CD4-positive, alpha-beta T cell treated with Interleukin-10 for 1 hour (primary cell): ENCODE data around the gene ORAI1.
A peak's percentile ranks its signal among the peaks of the same experiment; 100 is the strongest.
"Not testable (repeated sequence)": the region's sequence is repeated elsewhere in the genome, so short reads cannot be mapped to it uniquely, and the experiment has no call there.

Experiments
- DNase-seq: peaks from one replicate; pipeline ENCODE4 v3.0.0-alpha.2; 2020

Gene ORAI1

DNA sequence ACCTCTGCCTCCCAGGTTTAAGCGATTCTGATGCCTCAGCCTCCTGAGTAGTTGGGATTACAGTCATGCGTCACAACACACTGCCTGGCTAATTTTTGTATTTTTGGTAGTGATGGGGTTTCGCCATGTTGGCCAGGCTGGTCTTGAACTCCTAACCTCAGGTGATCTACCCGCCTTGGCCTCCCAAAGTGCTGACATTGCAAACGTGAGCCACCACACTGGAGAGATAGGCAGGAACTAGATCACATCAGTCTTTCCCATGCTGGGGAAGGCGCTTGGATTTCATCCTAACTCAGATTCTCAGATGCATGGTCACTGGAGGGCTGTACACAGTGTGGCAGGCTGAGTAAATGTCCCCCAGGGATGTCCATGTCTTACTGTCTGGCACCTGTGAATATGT, 18.0 kb upstream of the ORAI1 start:
- no peak for DNase-seq

DNA sequence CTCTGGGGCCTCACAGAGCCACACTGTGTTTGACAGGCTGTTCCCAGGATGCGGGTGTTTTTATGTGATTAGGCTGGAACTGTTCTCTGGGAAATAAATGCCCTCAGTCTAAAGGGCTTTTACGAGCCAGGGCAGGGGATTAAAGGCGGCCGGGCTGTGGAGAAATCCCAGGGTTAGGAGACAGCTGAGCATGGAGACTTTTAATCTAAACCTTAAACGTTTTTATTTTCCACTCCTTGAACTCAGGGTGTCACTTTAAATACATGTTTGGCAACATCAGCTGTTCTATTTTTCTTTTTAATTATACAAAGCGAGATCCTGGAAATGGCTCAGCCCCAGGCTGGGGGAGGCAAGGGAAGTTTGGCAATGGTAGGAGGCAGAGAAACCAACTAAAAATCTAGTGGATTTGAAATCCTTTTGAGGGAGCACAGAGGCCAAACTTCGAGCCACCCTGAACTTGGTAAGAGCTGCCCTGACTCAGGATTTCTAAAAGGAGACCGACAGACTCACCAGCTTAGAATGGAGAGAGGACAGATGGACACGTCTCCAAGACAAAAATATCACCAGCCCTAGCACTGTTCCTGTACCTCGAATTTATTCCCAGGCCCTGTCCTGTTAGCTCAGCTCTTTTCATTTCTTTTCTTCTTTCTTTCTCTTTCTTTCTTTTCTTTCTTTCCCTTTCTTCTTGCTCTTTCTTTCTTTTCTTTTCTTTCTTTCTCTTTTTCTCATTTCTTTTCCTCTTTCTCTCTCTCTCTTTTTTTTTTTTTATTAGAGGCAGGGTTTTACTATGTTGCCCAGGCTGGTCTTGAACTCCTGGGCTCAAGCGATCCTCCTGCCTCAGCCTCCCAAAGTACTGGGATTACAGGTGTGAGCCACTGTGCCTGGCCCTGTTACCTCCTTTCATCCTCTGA, 15.8 kb upstream of the ORAI1 start:
- DNase-seq = no peak

DNA sequence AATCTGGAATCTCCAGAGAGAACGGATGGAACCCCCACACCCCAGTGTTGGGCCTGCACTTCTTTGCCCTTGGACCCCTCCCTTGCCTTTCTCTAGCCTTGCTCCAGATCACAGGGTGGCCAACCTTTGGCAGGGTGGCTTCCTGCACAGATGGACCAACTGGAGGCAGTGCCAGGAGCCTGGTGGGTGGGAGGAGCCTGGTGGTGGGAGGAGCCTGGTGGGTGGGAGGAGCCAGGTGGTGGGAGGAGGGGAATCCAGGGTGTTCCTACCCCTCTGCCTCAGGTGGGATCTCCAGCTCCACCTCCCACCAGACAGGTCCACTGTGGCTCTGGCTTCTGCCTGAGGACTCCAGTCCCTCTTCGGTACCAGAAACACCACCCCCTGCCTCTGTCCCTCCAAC, 15.0 kb upstream of the ORAI1 start:
- DNase-seq = peak; percentile 37

DNA sequence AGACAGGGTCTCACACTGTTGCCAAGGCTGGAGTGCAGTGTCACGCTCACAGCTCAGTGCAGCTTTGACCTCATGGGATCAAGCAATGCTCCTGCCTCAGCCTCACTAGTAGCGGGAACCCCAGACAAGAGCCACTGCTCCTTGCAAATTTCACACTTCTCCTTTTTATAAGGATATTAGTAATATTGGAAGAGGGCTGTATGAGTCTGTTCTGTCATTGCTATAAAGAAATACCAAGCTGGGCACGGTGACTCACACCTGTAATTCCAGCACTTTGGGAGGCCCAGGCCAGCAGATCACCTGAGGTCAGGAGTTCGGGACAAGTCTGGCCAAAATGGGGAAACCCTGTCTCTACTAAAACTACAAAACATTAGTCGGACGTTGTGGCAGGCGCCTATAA, 12.9 kb upstream of the ORAI1 start:
- DNase-seq = no peak

DNA sequence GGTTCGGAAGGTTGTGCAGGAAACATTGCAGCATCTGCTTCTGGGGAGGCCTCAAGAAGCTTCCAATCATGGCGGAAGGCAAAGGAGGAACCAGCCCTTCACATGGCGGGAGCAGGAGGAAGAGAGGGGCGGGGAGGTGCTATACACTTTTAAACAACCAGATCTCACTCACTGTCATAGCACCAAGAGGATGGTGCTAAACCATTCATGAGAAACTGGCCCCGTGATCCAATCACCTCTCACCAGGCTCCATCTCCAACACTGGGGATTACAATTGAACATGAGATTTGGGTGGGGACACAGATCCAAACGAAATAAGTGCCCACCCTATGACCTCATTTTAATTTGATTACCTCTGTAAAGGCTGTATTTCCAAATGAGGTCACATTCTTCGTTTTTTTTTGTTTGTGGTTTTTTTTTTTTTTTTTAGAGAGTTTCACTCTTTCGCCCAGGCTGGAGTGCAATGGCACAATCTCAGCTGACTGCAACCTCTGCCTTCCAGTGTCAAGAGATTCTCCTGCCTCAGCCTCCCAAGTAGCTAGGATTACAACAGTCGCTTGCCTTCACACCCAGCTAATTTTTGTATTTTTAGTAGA, 11.4 kb upstream of the ORAI1 start:
- peak; percentile 33 for DNase-seq

DNA sequence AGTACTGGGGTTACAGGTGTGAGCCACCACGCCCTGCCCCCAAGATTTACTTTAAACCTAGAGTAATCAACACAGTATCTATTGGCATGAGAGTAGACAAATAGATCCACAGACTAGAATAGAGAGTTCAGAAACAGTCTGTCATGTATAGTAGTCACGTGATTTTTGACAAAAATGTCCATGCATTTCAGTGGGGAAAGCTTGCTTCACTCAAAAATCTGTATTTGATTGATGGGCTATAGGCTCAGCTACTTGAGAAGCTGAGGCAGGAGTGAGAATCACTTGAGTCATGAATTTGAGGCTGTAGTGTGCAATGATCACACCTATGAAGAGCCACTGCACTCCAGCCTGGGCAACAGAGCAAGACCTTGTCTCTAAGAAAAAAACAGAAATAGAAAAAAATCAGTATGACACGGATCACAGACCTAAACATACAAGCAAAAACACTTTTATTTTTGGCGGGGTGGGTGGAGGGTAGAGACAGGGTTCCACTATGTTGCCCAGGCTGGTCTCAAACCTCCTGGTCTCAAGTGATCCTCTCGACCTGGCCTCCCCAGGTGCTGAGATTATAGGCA, 7.6 kb upstream of the ORAI1 start:
- no peak for DNase-seq

DNA sequence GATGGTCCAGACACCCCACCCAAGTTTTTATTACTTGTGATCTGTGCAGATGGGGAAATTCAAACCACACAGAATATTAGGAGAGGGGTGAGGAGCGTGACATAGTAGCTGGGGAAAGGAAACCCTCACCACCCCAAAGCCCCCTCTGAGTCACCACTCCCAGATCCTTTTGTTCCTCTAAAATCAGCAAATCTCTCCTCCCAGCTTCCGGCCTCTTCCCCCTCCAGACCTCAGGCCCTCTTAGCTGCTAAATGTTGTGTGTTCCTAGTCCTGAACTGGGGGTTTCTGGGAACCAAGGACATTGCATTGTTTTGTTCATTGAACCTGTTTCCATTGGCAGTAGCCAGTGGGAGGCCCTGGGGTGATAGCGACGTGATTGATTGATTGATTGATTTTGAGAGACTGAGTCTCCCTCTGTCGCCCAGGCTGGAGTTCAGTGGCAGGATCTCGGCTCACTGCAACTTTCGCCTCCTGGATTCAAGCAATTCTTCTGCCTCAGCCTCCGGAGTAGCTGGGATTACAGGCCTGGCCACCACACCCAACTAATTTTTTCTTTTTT, 5.9 kb upstream of the ORAI1 start:
- DNase-seq = no peak

DNA sequence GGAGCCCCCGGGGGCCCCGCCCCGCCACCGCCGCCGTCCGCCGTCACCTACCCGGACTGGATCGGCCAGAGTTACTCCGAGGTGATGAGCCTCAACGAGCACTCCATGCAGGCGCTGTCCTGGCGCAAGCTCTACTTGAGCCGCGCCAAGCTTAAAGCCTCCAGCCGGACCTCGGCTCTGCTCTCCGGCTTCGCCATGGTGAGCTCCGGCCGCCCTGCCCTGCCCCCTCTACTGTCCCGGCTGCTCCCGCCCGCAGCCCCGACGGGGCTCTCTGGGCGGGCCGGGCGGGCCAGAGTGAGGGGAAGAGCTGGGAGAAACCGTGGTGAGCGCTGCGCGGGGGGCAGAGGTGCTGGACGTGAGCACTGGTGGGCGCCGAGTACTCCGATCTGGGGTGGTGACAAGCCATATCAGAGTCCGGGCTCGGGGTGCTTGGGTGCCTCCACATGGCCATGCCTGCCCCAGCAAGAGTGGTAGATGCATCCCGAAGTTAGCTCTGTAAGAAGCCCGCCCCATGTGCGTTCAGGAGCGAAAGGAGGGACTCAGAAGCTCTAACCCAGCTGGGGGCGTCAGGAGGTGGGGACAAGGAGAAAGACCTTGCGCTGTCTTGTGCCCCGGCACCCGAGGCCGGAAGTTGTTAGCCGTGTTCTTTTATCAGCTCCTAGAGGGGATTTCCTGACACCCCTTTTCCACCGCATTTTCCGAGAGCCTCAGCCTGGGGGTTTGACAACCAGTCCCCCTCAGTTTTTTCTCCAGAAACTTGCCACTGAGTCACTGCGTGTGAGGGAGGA, 717 bp downstream of the ORAI1 start:
- peak; percentile 89 for DNase-seq

DNA sequence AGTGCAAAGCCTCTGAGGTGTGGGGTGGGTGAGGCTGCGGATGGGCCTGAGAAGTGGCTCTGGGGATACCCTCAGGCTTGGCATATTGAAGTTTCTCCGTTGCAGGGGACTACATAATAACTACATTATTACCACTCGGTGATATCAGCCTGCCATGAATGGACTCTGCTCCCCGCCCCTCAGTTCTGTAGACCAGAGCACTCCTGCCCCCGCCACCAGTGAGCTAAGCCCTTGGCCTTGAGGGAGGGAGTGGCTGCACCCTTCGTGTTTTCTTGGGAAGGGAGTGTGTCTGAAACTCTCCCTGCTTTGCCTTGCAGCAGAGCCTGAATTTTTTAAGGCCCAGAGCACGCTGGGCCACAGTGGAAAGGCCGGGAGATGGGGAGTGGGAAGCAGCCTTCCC, 1.7 kb downstream of the ORAI1 start:
- DNase-seq = peak; percentile 15

DNA sequence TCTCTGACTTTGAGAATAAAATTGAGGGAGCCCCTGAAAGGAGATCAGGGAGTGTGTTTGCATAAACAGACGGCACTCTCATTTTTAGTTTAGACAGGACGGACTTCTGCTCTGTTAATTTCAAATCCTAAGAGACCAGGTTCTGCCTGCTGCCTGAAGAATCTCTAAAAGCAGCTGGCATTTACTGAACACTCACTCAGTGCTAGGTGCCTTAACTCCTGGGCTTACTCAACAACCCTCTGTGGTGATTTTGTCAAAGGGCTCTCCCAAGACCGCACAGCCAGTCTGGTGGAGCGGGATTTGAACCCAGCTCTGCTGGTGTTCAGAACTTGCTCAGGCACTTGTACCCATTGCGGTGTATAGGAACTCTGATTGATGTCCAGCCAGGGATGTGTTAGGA, 2.2 kb downstream of the ORAI1 start:
- DNase-seq = peak; percentile 27

DNA sequence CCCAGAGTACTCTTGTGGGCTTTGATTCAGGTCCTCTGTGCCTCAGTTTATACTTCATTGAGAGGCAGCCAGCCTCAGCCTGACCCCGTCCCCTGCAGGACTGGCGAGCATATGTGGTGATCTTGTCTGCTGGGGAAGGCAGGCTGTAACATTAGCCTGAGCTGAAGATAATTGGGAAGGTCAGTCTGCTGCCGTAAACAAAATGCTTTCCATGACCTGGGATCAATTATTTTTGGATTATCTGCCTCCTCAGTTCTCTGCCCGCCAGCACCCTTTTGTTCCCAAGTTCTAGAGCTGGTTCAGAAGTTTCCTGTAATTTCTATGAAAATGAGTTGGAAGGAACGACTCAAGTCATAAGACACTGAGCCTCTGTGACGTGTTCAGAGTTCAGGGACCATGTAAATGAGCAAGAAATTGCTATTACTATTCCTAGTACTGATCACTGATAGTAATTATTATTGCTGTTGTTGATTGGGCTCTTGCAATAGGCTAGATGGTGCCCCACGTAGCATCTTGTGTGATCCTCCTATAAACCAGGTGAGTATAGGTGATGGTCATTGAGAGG, 4.5 kb downstream of the ORAI1 start:
- DNase-seq = no peak

DNA sequence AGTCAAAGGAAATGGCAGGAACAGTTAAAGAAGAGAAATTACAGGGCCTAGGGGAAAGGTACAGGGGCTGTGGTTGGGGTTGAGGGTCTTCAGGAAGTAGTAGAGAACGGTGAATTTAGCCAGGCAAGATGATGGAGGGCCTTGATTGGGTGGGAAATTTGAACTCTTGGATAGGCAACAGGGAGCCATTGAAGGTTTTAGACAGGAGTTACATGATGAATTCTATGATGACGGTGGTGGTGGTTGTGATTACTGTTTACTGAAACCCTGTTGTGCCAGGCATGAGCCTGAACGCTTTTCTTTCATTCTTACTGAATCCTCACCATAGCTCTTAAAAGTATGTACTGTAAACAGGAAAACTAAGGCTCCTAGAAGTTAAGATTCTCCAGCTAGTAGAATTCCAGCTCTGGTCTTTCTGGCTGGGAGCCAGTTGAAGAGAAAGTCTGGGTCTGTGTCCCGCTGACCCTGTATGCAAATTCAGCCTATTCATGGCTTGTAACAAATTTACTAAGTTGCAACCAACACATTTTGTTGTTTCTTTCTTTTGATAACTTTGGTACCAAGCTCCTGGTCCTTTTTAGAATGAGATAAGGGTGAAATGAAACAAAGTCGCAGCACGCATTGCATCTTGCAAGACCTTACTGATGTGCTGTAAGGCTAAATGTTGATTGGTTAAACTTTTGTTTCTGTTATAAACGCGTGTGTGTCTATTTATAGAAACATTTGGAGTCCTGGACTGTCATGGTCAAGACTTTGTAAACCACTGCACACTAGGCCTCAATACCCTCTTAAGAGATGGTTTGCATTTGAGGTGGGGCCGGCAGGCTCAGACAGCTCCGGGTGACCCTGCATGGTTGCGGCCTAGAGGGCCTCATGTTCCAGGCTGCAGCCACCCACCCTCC, 6.0 kb downstream of the ORAI1 start:
- DNase-seq = no peak

DNA sequence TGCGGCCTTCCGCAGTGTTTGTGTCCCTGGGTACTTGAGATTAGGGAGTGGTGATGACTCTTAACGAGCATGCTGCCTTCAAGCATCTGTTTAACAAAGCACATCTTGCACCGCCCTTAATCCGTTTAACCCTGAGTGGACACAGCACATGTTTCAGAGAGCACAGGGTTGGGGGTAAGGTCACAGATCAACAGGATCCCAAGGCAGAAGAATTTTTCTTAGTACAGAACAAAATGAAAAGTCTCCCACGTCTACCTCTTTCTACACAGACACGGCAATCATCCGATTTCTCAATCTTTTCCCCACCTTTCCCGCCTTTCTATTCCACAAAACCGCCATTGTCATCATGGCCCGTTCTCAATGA, 7.5 kb downstream of the ORAI1 start:
- DNase-seq = not testable (repeated sequence)

DNA sequence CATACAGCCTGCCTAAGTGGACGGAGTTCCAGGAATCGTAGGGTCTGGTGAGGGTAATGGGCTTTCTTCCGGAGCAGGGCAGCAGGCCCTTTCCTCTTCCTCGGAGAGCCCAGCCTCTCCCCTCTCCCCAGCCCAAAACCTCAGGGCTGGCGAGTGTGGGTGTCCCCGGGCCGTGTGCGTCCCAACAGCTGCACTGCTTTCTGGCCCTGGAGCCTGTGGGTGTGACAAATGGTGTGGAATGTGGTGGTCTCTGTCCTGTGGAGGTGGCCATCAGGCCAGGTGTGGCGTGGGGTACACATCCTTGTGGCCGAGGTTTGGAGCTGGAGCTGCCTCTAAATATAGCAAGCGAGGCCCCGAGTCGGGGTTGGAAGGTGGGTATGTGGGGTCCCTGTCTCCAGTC, 8.5 kb downstream of the ORAI1 start:
- DNase-seq = no peak

DNA sequence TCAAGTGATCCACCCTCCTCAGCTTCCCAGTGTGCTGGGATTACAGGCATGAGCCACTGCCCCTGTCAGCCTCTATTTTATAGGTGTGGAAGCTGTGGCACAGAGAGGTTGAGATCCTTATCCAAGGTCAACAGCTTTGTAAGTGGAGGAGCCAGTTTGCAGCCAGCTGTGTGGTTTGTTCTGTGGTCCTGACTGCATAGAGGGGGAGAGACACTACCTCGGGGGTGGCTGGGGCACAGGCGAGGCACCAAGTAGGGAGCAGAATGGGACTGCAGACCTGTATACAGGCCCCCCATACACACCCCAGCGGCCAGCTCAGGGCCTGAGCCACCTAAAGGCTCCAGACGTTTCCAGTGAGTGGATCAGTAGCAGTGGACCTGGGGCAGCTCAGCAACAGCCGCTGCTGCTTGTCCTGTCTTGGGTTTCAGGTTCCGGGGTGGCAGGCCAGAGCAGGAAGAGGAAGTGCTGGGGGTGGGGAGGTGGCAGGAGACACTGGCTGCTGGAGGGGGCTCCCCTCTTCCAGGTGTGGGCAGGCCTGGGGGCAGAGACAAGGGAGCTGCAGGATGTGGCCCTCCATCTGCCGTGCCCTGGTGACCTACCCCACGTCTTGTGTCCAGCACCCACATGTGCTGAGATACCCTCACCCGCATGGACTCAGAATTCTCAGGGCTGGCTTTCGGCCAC, 11.0 kb downstream of the ORAI1 start:
- DNase-seq = peak; percentile 64

DNA sequence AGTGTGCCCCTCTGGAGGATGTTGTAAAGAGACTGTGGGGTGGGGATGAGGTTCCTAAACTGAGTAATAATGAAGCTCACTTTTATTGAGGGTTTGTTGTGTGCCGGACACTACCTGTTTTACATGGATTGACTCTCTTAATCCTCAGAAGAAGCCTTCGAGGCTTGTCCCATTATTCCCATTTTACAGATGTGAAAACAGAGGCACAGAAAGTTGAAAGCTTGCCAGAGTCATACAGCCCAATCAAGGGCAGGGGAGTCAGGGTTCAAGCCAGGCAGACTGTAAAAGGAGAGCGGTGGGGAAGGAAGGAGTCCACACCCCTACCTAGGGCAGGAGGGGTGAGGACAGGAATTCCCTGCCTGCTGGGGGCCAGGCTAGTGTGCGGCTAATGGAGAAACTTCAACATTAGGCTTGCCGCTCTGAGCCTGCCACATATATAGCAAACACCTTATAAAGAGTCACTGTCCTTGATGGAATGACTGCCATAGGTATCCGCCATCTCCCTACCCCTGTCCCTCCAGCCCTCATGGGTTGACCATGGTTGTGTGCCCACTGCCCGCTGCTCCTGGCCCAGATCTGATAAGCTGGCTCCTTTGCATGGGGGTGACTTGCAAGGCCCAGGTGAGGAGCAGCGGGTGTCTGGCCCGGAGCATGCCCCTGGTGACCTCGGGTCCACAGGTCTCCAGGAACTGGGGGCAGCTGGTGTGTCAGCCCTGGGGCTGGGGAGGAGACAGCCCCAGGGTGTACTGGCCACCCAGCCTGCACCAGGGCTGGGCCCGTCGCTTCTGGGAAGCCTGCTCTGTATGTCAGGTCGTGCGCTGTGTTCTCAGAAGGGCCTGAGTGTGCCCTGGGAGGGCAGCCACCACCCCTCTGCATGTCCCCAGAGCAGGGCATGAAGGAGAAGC, 12.2 kb downstream of the ORAI1 start:
- no peak for DNase-seq

DNA sequence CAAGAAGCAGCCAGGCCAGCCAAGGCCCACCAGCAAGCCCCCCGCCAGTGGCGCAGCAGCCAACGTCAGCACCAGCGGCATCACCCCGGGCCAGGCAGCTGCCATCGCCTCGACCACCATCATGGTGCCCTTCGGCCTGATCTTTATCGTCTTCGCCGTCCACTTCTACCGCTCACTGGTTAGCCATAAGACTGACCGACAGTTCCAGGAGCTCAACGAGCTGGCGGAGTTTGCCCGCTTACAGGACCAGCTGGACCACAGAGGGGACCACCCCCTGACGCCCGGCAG, 15.0 kb downstream of the ORAI1 start:
- no peak for DNase-seq

DNA sequence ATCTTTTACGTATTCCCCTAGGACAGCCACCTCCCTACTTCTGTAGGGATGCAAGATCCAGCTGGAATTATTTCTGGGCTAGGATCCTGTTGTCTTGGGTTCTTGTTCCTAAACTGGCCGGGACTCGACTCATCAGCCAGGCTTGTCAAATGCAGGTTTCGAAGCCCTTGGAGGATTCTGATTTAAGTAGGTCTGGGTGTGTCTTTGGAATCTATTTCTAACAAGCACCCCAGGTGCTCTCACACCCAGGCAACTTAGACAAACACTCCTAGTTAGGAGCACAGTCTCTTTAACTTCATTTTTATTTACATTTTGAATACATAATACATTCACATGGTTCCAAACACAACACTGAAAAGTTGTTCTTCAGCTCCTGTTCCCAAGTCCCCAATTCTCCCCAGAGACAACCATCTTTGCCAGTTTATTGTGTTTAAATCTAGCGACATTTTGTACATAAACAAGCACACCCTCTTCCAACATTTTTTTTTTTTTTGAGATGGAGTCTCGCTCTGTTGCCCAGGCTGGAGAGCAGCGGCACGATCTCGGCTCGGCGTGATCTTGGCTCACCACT, 22.2 kb downstream of the ORAI1 start:
- DNase-seq = no peak

DNA sequence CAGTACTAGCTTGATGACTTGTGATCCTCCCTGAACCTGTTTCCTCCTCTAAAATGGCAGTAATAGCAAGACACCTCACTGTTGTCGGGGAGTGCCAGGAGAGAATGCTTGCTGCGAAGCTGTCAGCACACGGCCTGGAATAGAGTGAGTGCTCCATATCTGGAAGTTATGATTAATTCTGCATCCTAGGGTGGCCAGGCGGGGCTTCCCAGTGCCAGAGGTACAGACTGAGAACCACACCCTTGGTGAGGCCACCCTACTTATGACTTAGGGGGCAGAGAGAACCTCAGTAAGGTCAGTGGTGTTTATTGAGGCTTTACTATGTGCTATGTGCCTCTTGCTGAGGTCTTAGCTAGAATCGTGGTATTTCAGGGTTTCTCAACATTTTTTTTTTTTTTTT, 23.0 kb downstream of the ORAI1 start:
- no peak for DNase-seq

DNA sequence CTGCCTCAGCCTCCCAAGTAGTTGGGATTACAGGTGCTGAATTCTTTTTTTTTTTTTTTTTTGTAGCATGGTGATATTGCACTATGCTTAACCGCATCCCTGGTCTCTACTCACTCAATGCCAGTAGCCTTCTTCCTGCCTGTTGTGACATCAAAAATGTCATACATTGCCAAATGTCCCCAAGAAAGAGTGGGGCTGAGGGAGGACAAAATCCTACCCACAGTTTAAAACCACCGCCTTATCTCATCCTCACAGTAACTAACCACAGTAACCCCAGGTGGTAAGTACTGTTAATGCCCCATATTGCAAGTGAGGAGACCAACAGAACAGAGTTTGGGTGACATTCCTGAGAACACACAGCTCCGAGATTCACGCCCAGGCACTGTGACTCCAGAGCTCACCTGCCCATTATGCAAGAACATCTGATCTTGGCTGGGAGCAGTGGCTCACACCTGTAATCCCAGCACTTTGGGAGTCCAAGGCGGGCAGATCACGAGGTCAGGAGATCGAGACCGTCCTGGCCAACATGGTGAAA, 23.6 kb downstream of the ORAI1 start:
- DNase-seq = peak; percentile 59
